ENCODE measurements around the gene HAP1.
A peak's percentile ranks its signal among the peaks of the same experiment; 100 is the strongest.
"Not testable (repeated sequence)": the region's sequence is repeated elsewhere in the genome, so short reads cannot be mapped to it uniquely, and the experiment has no call there.

Gene HAP1

DNA sequence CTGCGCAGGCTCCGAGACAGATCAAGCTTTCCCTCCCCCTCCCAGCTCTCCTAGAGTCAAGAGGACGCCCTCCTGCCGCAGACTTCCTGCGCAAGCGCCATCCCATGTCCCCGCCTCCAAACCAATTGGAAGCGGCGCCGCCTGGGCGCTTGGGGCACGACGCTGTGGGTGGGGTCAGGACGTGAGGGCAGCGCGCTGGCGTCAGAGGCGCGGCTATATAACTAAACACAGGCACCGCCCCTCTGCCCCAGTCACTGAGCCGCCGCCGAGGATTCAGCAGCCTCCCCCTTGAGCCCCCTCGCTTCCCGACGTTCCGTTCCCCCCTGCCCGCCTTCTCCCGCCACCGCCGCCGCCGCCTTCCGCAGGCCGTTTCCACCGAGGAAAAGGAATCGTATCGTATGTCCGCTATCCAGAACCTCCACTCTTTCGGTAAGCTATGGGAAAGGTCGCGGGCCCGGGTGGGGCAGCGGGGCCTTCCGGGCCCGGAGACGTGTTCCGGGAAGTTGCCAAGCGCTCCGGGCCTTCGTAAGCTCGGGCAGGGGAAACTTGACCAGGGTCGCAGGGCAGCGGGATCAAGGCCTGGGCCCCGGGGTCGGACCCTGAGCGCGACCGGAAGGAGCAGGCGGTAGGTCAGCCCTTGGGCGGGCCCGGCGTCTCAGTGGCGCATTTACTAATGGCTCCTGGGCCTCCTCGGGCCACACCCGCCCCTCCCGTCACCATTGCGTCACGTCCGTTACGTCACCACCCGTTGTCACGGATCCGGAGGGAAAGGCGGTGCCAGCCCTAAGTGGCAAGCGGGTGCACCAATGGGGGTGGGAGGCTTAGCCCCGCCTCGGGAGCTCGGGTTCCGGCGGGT, 45.6 kb downstream of the HAP1 start, which contains the start of gene EIF1:
TSS of gene EIF1 (plus strand) at position 245 of the 856 bp plus-strand sequence. CDS start at position 399, 154 bp downstream.
- peak; percentile 100 for DNase-seq

DNA sequence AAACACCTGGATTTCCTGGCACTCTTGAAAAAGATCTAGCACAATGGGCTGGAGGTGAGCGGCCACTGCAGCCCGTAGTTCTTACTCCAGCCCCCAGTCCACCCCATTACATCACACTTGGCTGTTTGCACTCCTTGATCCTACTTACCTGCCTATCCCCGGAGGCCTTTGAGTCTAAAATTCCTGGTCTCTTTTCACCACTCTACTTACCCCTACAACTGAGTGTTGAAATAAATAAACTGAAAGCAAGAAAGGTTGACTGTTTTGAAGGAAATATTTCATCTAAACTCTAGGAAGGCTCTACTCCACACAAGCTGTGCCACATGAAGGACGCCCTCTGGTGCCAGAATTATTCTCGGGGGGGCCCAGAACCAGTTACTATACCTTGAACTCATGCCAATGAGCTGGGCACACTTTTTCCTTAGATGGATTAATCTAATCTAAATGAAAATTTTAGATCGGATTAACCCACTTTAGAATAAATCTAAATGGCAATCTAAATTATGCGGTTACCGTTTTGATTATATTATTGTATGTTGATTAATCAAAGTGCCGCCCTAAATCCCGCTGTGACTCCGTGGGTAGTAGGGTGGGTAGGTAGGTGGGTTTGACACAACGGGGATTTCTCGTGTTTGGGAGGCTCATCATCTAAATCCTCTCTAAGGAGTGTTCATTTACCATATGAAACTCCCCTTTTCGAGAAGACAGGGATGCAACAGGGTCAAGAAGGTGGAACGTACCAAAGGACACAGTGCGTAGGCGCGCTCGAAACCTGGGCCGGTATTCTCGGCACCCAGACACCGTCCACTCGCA, 46.4 kb downstream of the HAP1 start:
- DNase-seq, result no peak

GRCh38 chr17:41686281-41686680, 48.2 kb downstream of the HAP1 start:
- DNase-seq, result no peak

- not testable (repeated sequence) for DNase-seq
These were observed 48.7 kb downstream of the HAP1 start for GRCh38 chr17:41685753-41686152.

- no peak for DNase-seq
These were observed 50.4 kb downstream of the HAP1 start for GRCh38 chr17:41684035-41684434.

- peak; percentile 80 for DNase-seq
These were observed 50.9 kb downstream of the HAP1 start for GRCh38 chr17:41683441-41684007.

GRCh38 chr17:41682631-41683030, 51.8 kb downstream of the HAP1 start:
- no peak for DNase-seq

DNA sequence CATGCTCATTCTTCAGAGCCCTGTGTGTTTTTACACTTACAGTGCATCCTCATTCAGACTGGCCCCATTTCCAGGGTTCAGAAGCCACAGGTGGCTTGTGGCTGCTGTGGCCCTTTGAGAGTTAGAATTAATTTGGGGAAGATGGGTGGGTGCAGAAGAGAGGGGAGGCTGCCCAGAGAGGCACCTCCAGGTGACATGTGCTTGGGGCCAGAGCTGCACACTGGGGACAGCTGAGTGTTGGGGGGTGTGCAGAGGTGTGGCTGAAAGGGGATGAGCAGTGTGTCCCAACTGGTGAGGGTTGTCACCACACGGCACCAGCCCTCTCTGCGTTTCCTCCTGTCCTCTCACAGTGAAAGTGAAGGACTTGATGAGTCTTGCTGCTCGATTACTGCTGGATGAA, 52.7 kb downstream of the HAP1 start:
- no peak for DNase-seq

- peak; percentile 61 for DNase-seq
These were observed 53.9 kb downstream of the HAP1 start for GRCh38 chr17:41680426-41681040.

DNA sequence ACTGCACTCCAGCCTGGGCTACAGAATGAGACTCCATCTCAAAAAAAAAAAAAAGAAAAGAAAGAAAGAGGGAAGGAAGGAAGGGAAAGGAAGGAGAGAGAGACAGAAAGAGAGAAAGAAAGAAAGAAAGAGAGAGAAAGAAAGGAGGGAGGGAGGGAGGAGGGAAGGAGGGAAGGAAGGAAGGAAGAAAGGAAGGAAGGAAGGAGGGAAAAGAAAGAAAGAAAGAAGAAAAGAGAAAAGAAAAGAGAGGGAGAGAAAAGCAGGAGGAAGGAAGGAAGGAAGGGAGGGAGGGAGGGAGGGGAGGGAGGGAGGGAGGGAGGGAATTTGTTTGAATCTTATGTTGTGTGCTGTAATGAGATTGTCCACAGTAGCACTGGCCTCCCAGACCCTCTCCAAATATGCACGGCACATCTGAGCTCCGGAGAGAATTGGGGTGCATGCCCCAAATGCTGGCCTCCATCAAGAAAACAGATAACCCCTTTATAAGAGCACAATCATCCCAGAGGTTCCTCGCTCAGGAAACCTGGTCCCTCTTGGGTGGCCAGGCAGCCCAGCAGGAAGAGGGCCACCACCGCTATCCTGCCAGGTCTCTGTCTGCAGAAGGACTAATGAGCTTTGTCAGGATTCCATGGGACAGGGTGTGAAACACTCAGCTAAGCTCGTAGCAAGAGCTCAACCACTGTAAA, 54.6 kb downstream of the HAP1 start:
- no peak for DNase-seq

- DNase-seq, result no peak
These were observed 55.3 kb downstream of the HAP1 start for GRCh38 chr17:41678907-41679739.

GRCh38 chr17:41678411-41678906, 56.0 kb downstream of the HAP1 start:
- no peak for DNase-seq

DNA sequence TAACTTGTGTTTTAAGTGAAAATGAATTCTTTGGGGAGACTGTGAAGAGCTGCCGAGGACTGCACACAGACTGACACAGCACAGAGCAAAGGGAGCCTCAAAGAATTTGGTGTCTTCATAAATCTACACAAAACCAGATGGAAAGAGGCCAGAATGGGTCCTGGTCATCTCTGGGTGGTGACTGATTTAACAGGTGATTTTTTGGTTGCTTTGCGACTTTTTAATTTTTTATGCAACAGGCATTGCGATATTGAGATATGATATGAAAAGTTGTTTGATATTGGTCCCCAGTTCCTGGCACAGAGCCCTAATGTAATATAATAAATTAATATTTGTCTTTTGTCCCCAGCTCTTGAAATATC, 58.4 kb downstream of the HAP1 start:
- DNase-seq, result no peak

DNA sequence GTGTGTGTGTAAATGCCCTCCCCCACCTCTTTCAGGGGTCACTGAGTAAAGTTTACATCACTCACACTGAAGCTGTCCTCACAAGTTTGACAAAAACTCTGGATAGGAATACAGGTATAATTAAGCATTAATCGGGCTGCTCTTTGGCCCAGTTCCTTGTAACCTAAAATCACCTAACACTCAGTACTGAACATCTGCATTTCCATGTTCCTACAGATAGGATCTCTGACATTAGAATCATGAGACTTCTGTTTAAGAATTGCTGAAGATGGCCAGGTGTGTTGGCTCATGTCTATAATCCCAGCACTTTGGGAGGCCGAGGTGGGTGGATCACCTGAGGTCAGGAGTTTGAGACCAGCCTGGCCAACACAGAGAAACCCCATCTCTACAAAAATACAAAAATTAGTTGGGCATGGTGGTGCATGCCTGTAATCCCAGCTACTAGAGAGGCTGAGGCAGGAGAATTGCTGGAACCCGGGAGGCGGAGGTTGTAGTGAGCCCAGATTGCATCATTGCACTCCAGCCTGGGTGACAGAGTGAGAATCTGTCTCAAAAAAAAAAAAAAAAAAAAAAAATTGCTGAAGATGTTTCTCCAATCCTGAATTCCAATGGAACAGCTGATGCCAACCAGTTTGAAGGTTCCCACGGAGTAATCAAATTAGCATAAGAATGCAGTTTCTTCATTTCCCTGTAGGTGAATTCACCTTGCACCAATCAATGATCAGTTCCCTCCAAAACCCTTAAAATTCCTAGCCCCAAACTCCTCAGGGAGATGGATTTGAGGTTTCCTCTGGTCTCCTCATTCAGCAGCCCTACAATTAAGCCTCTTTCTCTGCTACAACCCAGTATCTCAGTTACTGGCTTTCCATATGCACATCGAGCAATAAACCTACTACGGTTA, 59.0 kb downstream of the HAP1 start:
- DNase-seq, result not testable (repeated sequence)
